H9 (cell line): ENCODE measurements around the gene ELOVL3. TPM values are rescaled to one million over a fixed set of nuclear protein-coding genes. Genes with fewer than 3 reads are reported as not detected.

Experiments used
- DNase-seq: peaks from one replicate; pipeline ENCODE4 v3.0.0-alpha.2; 2017
- H2AFZ ChIP-seq: one replicate; pipeline ENCODE4 v1.6.1; 2013; ENCODE audit warnings: mild to moderate bottlenecking, low read length, control low read depth, moderate library complexity
- H2AK5ac ChIP-seq: 2 replicates; pipeline ENCODE4 v1.6.1; 2013; ENCODE audit warnings: low read length, control low read depth, mixed read lengths; ENCODE audit not compliant: insufficient read length
- H2BK120ac ChIP-seq: one replicate; pipeline ENCODE4 v1.6.1; 2013; ENCODE audit warnings: low read depth, mild to moderate bottlenecking, low read length, control low read depth, inconsistent platforms; ENCODE audit not compliant: poor library complexity, severe bottlenecking
- H2BK12ac ChIP-seq: 2 replicates; pipeline ENCODE4 v1.6.1; 2013; ENCODE audit warnings: low read length, control low read depth, mixed read lengths, low read depth; ENCODE audit not compliant: insufficient read length
- H2BK15ac ChIP-seq: 2 replicates; pipeline ENCODE4 v1.6.1; 2013; ENCODE audit warnings: low read depth, low read length, control low read depth
- H2BK20ac ChIP-seq: one replicate; pipeline ENCODE4 v1.6.1; 2013; ENCODE audit warnings: low read depth, mild to moderate bottlenecking, low read length, control low read depth, inconsistent platforms; ENCODE audit not compliant: poor library complexity, severe bottlenecking
- H2BK5ac ChIP-seq: 2 replicates; pipeline ENCODE4 v1.6.1; 2013; ENCODE audit warnings: low read length, control low read depth, mixed read lengths; ENCODE audit not compliant: insufficient read length
- H3K14ac ChIP-seq: 2 replicates; pipeline ENCODE4 v1.6.1; 2013; ENCODE audit warnings: low read length, control low read depth; ENCODE audit not compliant: insufficient read depth
- H3K18ac ChIP-seq: 2 replicates; pipeline ENCODE4 v1.6.1; 2013; ENCODE audit warnings: low read depth, mild to moderate bottlenecking, mixed read lengths, low read length, control low read depth; ENCODE audit not compliant: insufficient read length
- H3K23ac ChIP-seq: 2 replicates; pipeline ENCODE4 v1.6.1; 2013; ENCODE audit warnings: low read length, control low read depth, mixed read lengths, low read depth; ENCODE audit not compliant: insufficient read length
- H3K23me2 ChIP-seq: 2 replicates; pipeline ENCODE4 v1.6.1; 2013; ENCODE audit warnings: low read depth, mild to moderate bottlenecking, mixed read lengths, low read length, control low read depth; ENCODE audit not compliant: insufficient read length, poor library complexity, severe bottlenecking
- H3K27ac ChIP-seq: 2 replicates; pipeline ENCODE4 v1.5.1; 2013; ENCODE audit warnings: low read length, control low read depth, mixed read lengths, low read depth; ENCODE audit not compliant: insufficient read length
- H3K27me3 ChIP-seq: 2 replicates; pipeline ENCODE4 v1.6.1; 2013; ENCODE audit warnings: low read length, control low read depth, inconsistent platforms; ENCODE audit not compliant: insufficient read depth
- H3K4ac ChIP-seq: 2 replicates; pipeline ENCODE4 v1.6.1; 2013; ENCODE audit warnings: low read depth, mild to moderate bottlenecking, control low read depth, inconsistent platforms, low read length, moderate library complexity
- H3K4me1 ChIP-seq: 2 replicates; pipeline ENCODE4 v1.6.1; 2013; ENCODE audit warnings: low read length, control low read depth, inconsistent platforms; ENCODE audit not compliant: insufficient read depth
- H3K4me2 ChIP-seq: 2 replicates; pipeline ENCODE4 v1.6.1; 2013; ENCODE audit warnings: low read length, control low read depth, mixed read lengths; ENCODE audit not compliant: insufficient read length, insufficient read depth
- H3K56ac ChIP-seq: 2 replicates; pipeline ENCODE4 v1.6.1; 2013; ENCODE audit warnings: low read depth, mild to moderate bottlenecking, mixed read lengths, low read length, control low read depth; ENCODE audit not compliant: insufficient read length
- H3K79me1 ChIP-seq: 2 replicates; pipeline ENCODE4 v1.6.1; 2013; ENCODE audit warnings: low read depth, mild to moderate bottlenecking, moderate library complexity, low read length, control low read depth, inconsistent platforms; ENCODE audit not compliant: insufficient read depth, poor library complexity, severe bottlenecking
- H3K79me2 ChIP-seq: 2 replicates; pipeline ENCODE4 v1.6.1; 2013; ENCODE audit warnings: low read length, control low read depth, inconsistent platforms; ENCODE audit not compliant: insufficient read depth
- H3K9ac ChIP-seq: 2 replicates; pipeline ENCODE4 v1.6.1; 2013; ENCODE audit warnings: low read length, control low read depth, mixed read lengths; ENCODE audit not compliant: insufficient read length; ENCODE audit errors: extremely low read depth
- H3K9me3 ChIP-seq: one replicate; pipeline ENCODE4 v1.6.1; 2013; ENCODE audit warnings: low read depth, low read length, inconsistent platforms; ENCODE audit not compliant: control insufficient read depth
- H3T11ph ChIP-seq: one replicate; pipeline ENCODE4 v1.6.1; 2013; ENCODE audit warnings: mild to moderate bottlenecking, low read length, control low read depth, inconsistent platforms
- H4K20me1 ChIP-seq: one replicate; pipeline ENCODE4 v1.6.1; 2013; ENCODE audit not compliant: control insufficient read depth, insufficient read length, insufficient read depth
- H4K5ac ChIP-seq: 2 replicates; pipeline ENCODE4 v1.6.1; 2013; ENCODE audit warnings: low read depth, mild to moderate bottlenecking, mixed read lengths, low read length, control low read depth; ENCODE audit not compliant: insufficient read length
- H4K8ac ChIP-seq: replicated peaks from 2 replicates; pipeline ENCODE4 v1.6.1; 2013; ENCODE audit warnings: low read length, control low read depth, mixed read lengths, low read depth; ENCODE audit not compliant: insufficient read length
- H4K91ac ChIP-seq: 2 replicates; pipeline ENCODE4 v1.6.1; 2013; ENCODE audit warnings: low read depth, mild to moderate bottlenecking, moderate library complexity, mixed read lengths, low read length, control low read depth; ENCODE audit not compliant: insufficient read length
- H3K27ac Mint-ChIP-seq, 3 experiments: 2 replicates in 2 of 3; 3 replicates in 1 of 3; pipeline ENCODE4 v1.8.0; 2020 to 2021; ENCODE audit warnings: mixed read lengths in 3 of 3, mild to moderate bottlenecking in 1 of 3, moderate library complexity in 1 of 3
- H3K27me3 Mint-ChIP-seq: 2 replicates; pipeline ENCODE4 v1.8.0; 2021; ENCODE audit warnings: low read depth, mild to moderate bottlenecking, moderate library complexity, mixed read lengths
- H3K36me3 Mint-ChIP-seq, 3 experiments: 2 replicates in 2 of 3; 3 replicates in 1 of 3; pipeline ENCODE4 v1.8.0; 2020 to 2021; ENCODE audit warnings: low read depth in 3 of 3, mixed read lengths in 3 of 3; ENCODE audit not compliant: insufficient read depth in 1 of 3
- H3K4me1 Mint-ChIP-seq, 2 experiments: 2 replicates each; pipeline ENCODE4 v1.8.0; 2020; ENCODE audit warnings: mixed read lengths in 2 of 2
- H3K4me3 Mint-ChIP-seq, 2 experiments: 2 replicates in 1 of 2; 3 replicates in 1 of 2; pipeline ENCODE4 v1.8.0; 2020 to 2021; ENCODE audit warnings: mild to moderate bottlenecking in 2 of 2, mixed read lengths in 2 of 2, moderate library complexity in 1 of 2
- H3K9me3 Mint-ChIP-seq, 2 experiments: 2 replicates in 1 of 2; 3 replicates in 1 of 2; pipeline ENCODE4 v1.8.0; 2020; ENCODE audit warnings: mild to moderate bottlenecking in 2 of 2, mixed read lengths in 2 of 2, moderate library complexity in 1 of 2
- WGBS: extraction: QIAGEN DNeasy Blood & Tissue Kit; methylation state at CpG from one replicate; pipeline ENCODE4 v1.1.7; 2013; ENCODE audit warnings: missing lambda C conversion rate, low lambda C conversion rate, mixed read lengths; ENCODE audit not compliant: insufficient read length; ENCODE audit errors: extremely low coverage; 5-methylcytosine and 5-hydroxymethylcytosine counted together
- total RNA-seq: library from RNA; stranded (reverse); gene quantifications from 2 replicates; pipeline ENCODE4 v1.2.1, GENCODE V29; 2021
- TF ChIP-seq, protein P1 (sequence below): fragments of 200-600 bp; sonication (generic); conservative IDR thresholded peaks from 3 replicates; pipeline ENCODE4 v1.8.0; 2021; ENCODE audit warnings: antibody characterized with exemption, mild to moderate bottlenecking

The ELOVL3 gene
- total RNA-seq, 1 experiment from 2014 or later = not detected

GRCh38 chr10:102275343-102275742, 49.2 kb downstream of the ELOVL3 start:
- Histone ChIP-seq H4K20me1 (no peaks in the 10 kb centered on the region), H2BK15ac (no peak overlapping the region), H2AFZ (no peak overlapping the region), H4K91ac (no peak overlapping the region), H2BK5ac (no peak overlapping the region), H3K18ac (no peak overlapping the region), H3T11ph (no peak overlapping the region), H3K79me2 (no peaks in the 10 kb centered on the region), H2BK20ac (no peak overlapping the region), H3K9ac (no peak overlapping the region), H4K5ac (no peak overlapping the region), H3K4ac (no peak overlapping the region), H3K27ac (no peak overlapping the region), H3K27me3 (no peaks in the 10 kb centered on the region), H3K14ac (no peak overlapping the region), H3K23me2 (no peaks in the 10 kb centered on the region), H2BK120ac (no peak overlapping the region), H3K9me3 (no peaks in the 10 kb centered on the region), H3K79me1 (peaks cover 3% of the 10 kb centered on the region), H3K4me1 (no peaks in the 10 kb centered on the region), H3K56ac (no peak overlapping the region), H2AK5ac (no peak overlapping the region), H2BK12ac (no peak overlapping the region), H3K4me2 (no peak overlapping the region), H3K23ac (no peak overlapping the region), H4K8ac (no peak overlapping the region)
- no peaks in the 10 kb centered on the region for H3K4me1 Mint-ChIP-seq
- TF ChIP-seq, protein P1, sequence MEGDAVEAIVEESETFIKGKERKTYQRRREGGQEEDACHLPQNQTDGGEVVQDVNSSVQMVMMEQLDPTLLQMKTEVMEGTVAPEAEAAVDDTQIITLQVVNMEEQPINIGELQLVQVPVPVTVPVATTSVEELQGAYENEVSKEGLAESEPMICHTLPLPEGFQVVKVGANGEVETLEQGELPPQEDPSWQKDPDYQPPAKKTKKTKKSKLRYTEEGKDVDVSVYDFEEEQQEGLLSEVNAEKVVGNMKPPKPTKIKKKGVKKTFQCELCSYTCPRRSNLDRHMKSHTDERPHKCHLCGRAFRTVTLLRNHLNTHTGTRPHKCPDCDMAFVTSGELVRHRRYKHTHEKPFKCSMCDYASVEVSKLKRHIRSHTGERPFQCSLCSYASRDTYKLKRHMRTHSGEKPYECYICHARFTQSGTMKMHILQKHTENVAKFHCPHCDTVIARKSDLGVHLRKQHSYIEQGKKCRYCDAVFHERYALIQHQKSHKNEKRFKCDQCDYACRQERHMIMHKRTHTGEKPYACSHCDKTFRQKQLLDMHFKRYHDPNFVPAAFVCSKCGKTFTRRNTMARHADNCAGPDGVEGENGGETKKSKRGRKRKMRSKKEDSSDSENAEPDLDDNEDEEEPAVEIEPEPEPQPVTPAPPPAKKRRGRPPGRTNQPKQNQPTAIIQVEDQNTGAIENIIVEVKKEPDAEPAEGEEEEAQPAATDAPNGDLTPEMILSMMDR = no peak
- no CpG with 5 or more reads among the region's 2 CpGs for WGBS
- no peak overlapping the region for H3K27ac Mint-ChIP-seq
- H3K36me3 Mint-ChIP-seq = no peaks in the 10 kb centered on the region
- H3K4me3 Mint-ChIP-seq = no peak overlapping the region
- H3K9me3 Mint-ChIP-seq = no peaks in the 10 kb centered on the region
- no peaks in the 10 kb centered on the region for H3K27me3 Mint-ChIP-seq
- DNase-seq = no peak
